GM19372 (cell line): ENCODE results near the gene NELFA.

ENCODE experiments used
- ATAC-seq: cut with Tn5 transposase; IDR thresholded peaks from one replicate; pipeline ENCODE4 v1.9.1; 2021; ENCODE audit warnings: mild to moderate bottlenecking, low read depth, moderate library complexity; ENCODE audit not compliant: unreplicated experiment

The NELFA gene

GRCh38 chr4:2008921-2009650 is at the start of gene NELFA:
NELFA (minus strand) TSS chr4:2008974; CDS start chr4:2008959, 15 bp downstream.
- ATAC-seq: peak; percentile 79

- ATAC-seq: no peak
Observed at GRCh38 chr4:2057382-2058065, 48.8 kb upstream of the NELFA start.

DNA sequence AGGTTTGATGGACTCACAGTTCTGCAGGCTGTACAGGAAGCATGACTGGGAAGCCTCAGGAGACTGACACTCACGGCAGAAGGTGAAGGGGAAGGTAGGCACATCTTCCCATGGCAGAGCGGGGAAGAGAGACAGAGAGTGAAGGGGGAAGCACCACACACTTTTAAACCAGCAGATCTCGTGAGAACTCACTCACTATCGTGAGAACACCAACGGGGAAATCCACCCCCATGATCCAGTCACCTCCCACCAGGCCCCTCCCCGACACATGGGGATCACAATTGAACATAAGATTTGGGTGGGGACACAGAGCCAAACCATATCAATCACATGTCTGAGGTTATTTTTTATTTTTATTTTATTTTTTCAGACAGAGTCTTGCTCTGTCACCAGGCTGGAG is 45.4 kb upstream of the NELFA start:
- no peak for ATAC-seq

GRCh38 chr4:2051086-2051485 is 42.3 kb upstream of the NELFA start:
- no peak for ATAC-seq

- ATAC-seq: no peak
Observed at GRCh38 chr4:2049811-2050210, 41.0 kb upstream of the NELFA start.

DNA sequence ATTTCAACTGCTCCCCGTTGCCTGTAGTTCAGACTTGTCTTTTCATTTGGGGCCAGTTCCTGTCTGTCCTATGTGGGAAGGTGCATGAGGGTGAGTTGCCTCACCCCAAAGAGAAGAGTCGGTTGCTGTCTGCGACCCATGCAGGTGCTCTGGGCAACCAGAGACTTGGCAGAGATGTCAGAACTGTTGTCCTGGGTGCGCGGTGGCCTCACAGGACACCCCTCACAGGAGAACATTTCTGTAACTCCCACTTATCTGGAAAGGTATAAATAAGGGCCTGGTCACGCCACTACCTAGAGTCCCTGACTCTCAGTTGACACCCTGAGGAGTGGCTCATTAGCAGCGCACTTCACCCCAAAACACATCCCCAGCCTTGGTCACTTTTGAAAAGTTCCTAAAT is 40.6 kb upstream of the NELFA start:
- no peak for ATAC-seq

DNA sequence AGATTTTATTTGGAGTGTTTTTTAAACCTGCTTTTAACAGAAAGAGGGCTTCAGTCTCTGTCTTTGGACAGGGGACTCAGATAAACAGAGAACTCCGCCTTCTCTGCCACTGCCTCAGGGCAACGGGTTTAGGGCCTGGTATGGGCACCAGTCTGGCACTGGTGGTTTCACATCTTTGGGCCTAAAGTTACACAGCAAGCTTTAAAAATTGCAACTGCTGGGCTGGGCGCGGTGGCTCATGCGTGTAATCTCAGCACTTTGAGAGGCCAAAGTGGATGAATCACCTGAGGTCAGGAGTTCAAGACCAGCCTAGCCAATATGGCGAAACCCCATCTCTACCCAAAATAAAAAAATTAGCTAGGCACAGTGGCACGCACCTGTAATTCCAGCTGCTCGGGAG is 40.1 kb upstream of the NELFA start:
- no peak for ATAC-seq

- ATAC-seq: no peak
Observed at GRCh38 chr4:2047781-2048581, 39.2 kb upstream of the NELFA start.

GRCh38 chr4:2047031-2047660 is 38.4 kb upstream of the NELFA start:
- no peak for ATAC-seq

- ATAC-seq: no peak
Observed at GRCh38 chr4:2046031-2046961, 37.5 kb upstream of the NELFA start.

- no peak for ATAC-seq
Observed at GRCh38 chr4:2045518-2045951, 36.8 kb upstream of the NELFA start.

DNA sequence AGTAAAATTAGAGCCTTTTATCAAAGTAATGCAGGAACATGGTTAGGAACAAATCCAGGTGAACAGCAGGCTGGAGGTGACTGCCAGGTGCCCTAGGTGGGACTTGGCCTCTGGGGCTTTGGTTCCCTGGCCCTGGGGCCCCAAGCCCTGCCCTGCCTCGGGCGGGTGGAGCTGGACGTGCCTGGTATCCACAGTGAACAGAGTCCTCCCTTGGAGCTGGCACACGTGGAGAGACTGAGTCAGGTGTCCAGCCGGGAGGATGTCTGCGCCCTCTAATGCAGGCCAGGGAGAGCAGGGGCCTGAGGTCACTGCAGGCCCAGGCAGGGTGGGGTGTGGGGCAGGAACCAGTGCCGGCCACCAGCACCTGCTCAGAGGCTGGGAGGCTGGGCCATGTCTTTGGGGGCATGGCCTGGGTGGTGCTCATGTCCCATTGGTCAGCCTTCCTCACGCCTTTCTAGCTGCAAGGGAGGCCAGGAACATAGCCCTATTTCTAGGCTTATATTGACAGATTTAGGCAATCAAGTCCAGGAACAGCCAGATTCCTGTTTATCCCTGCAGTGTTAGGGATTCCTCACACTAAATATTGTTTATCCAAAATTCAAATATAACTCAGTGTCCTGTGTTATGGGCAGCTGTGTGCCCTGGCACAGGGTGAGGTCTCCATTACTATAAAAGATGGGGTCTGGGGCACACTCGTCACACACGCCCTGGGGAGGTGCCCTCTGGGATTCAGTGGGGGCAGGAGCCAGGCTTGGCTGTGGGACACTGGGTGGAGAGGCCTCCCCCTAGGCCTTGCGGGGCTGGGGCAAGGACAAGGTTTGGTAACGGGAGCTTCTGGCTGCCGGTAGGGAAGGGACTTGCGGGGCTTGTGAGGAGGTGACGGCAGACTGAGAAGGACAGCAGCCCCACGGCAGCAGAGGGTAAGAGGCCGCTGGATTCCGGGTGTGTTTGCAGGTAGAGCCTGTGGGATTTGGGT is 36.1 kb upstream of the NELFA start:
- no peak for ATAC-seq

GRCh38 chr4:2044119-2044485 is 35.3 kb upstream of the NELFA start:
- no peak for ATAC-seq

- ATAC-seq: no peak
Observed at GRCh38 chr4:2043396-2044118, 34.8 kb upstream of the NELFA start.

- no peak for ATAC-seq
Observed at GRCh38 chr4:2042947-2043395, 34.2 kb upstream of the NELFA start.

GRCh38 chr4:2042204-2042946 is 33.6 kb upstream of the NELFA start:
- no peak for ATAC-seq
